ELR (cell line): ENCODE data around the gene RCBTB2.

Source experiments
- DNase-seq: peaks from one replicate; pipeline ENCODE4 v3.0.0-alpha.2; 2015; ENCODE audit warnings: low read depth

The RCBTB2 gene

DNA sequence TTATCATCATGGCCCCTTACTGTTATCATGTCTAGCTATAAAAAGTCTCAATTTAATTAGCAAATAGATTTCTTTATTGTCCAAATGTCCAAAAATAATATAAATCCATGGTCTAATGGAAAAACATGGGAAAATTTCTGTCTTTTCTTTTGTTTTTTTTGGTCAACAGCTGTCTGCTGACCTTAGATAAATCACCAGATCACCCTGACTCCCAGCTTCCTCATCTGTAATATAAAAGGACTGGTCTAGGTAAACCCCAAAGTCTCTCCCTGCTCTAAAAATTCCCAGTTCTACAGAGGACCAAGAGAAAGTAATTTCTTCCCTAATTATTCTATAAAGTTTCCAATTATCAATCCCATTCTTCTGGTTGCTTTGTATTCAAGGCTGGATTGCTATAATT lies 30.7 kb upstream of the RCBTB2 start:
- DNase-seq: no peak

DNA sequence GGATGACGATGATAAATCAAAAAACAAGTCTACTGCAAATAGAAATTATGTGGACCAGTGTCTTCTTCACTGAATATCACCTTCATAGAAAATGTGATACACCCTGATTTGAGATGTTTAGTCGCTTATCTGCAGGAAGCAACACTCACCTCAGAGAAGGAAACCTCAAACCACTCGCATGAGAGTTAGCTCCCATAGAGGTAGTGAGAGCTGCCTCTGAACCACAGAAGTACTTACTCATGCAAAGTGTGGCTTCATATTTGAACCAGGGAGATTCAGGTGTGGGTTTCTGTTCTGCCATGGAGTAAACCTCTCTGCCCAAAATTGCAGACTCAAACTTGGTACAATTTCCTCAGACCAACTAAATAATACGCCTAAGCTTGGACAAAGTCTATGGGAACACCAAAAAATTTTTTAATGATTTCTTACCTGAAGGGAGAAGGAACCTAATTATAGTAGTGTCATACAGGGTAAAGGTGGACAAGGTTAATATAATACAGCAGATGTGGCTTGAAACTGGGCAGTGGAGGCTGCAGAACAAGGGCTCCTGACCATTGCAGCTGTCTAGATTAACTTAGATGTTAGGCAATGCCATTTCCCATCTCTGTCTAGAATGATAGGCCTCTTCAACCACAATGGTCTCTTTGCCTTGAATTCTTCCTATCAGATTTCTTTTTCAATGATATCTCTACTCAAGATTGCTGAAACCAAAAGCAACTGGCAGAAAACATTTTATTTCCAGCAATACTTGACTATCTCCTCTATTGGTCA lies 29.6 kb upstream of the RCBTB2 start:
- peak; percentile 22 for DNase-seq

DNA sequence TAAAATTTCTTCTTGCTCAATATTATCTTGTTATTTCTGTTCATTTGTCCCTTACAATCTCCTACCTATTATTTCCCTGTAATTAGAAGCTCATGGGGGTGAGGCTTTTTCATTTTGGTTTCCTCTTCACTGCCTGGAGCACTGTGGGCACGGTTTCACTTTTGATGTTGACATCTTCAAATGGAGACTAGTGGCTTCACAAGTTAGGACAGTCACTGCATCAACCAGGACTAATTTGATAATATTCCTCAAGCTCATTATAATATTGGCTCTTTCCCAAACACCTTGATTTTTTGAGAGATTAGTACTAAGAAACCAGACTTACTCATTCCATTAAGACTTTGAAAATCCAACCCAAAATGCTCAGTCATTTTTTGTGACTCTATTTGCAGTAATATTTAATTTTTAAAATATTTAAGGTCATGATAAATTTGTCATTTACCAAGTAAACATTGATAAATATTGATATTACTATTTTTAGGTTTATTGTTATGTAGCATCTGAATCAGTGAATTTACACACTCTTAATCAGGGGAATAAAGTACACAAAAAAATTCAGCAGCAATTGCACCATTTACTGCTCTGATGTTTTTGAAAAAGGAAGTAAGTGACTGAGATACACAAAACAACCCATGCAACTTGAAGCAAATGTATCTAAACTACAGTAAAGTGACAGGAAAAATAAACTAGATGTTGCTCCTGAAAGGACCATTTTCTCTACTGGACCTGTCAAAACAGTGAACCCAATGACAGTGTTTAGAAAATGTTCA lies 28.8 kb upstream of the RCBTB2 start:
- no peak for DNase-seq

DNA sequence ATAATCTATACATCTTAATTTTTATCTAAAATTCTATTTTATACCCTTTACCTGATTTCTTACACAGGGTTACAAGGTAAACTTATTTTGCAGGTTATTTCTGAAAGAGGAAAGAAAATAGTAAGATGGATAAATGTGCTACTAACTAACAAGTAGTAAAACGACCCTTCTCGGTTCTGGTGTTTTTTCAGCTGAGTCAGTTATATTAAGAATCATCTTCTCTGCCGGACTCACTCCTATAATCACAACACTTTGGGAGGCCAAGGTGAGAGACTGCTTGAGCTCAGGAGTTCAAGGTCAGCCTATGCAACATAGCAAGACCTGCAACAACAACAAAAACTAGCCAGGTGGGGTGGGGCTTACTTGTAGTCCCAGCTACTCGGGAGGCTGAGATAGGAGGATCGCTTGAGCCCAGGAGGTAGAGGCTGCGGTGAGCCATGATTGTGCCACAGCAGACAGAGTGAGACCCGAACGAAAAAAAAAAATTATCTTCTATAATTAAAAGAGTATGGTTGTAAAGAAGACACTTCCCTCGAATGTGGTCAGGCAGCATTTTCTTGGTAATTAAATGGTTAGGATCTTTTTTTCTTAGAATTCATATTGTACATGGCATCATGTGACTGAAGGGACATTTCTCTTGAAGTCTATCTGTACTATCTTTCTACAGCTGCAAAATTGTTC lies 27.9 kb upstream of the RCBTB2 start:
- DNase-seq: no peak

DNA sequence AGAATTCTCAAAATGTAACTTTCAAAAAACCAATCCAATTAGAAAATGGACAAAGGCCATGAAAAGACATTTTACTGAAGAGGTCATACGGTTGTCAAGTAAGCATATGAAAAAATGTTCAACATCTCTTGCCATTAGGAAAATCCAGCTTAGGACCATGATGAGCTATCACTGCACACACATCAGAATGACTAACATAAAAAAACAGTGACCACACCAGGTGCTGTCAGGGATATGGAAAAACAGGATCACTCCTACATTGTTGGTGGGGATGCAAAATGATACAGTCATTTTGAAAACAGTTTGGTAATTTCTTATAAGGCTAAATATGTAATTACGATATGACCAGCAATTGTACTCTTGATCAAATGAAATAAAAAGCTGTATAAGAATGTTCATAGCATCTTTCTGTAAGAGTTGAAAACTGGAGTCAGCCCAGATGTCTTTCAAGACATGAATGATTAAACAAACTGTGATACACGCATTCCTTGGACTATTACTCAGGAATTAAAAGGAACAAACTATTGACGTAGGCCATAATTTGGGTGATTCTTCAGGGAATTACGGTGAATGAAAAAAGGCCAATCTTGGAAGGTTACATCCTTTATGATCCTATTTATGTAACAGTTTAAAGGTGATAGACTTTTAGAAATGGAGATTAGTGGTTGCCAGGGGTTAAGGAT lies 26.9 kb upstream of the RCBTB2 start:
- peak; percentile 76 for DNase-seq

DNA sequence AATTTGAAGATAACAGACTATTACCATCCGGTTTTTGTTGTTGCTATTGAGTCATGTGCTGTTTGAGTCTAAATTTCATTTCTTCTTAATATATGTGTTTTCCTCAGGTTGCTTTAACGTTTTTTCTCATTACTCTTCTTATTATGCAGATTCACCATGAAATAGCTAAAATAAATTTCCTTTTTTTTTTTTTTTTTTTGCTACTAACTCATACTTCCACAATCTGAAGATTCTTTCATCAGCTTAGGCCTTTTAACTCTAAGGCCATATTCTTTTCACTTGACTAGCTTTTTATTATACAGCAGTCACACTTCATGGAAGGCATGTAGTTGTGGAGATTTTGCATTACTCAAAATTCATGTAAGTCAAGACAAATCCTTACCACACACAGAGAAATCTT lies 23.9 kb upstream of the RCBTB2 start:
- DNase-seq: no peak

DNA sequence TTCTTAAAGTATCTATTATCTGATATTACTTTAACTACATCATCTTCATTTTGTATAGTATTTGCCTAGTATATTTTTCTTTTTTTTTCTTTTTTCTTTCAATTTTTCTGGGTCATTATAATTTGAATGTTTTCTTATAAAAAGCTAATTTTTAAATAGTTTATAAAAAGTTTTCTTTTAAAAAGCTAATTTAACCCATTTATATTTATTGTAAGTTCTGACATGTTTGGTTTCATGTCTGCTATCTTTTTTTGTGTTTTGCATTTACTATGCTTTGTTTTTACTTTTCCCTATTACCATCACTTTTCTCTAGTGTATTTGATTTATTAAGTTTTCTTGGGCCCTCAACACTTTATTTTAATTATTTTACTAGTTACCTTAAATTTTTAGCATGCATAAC lies 22.6 kb upstream of the RCBTB2 start:
- no peak for DNase-seq

DNA sequence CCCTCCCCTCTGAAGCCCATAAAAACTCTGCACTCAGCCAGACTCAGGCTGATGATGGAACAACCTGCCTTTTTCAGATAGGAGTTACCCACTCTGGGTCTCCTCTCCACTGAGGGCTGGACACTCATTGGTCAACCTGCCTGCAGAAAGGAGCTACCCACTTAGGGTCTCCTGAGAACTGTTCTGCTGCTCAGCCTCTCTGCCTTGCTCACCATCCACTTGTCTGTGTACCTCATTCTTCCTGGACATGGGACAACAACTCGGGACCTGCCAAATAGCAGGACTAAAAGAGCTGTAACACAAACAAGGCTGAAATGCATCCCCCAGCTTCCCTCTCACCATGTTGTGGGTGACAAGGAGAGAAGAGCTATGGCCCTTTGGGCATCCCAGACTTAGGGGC lies 18.4 kb upstream of the RCBTB2 start:
- no peak for DNase-seq

DNA sequence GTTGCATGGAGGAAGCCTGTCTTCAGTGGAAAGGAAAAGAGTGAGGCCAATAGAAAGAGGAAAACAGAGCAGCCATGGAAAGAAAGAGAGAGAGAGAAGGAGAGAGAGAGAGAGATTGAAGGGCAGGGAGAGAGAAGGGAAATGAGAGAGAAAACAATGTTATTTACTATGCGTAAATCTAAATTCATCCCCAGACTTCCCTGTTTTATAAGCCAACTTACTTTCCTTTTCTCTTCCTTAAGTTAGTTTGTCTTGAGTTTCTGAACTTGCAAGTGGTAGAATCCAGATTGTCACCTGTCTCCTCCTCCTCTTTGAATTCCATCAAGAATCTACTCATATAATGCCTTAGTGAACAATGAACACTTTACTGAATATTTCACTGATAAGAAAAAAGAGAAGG lies 16.8 kb upstream of the RCBTB2 start:
- no peak for DNase-seq

DNA sequence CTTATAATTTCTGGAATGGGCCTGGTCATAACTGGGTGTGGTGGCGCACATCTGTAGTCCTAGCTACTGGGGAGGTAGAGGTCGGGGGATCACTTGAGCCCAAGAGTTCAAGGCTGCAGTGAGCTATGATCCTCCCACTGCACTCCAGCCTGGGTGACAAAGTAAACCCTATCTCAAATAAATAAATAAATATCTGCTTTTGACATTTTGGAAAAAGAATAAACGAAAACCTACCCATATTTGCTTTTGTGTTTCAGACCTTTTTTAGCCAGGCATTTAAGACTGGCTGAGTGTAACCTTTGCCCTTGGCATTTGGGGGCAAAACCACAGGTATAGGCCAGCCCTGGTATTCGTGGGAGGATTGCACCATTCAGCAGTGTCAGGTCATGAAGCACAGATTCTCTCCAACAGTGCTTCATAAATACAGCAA lies 14.8 kb upstream of the RCBTB2 start:
- no peak for DNase-seq

DNA sequence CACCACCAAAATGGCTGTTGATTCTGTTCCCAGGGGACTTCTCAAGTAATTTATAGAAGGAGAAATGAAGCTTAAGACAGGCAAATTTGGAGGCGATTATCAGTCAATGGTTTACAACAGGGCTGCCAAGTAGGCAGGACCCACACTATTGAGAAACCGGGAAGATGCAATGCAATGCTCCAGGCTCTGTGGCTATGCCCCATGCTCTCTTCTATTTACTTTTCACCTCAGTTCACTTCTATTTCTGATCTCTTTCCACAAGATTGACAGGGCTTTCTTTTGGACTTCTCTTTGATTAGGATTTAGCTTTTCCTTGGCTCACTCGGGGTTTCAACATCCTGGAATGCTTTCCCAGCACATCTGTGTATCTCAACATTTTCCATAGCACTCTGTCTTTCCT lies 12.7 kb upstream of the RCBTB2 start:
- DNase-seq: no peak

DNA sequence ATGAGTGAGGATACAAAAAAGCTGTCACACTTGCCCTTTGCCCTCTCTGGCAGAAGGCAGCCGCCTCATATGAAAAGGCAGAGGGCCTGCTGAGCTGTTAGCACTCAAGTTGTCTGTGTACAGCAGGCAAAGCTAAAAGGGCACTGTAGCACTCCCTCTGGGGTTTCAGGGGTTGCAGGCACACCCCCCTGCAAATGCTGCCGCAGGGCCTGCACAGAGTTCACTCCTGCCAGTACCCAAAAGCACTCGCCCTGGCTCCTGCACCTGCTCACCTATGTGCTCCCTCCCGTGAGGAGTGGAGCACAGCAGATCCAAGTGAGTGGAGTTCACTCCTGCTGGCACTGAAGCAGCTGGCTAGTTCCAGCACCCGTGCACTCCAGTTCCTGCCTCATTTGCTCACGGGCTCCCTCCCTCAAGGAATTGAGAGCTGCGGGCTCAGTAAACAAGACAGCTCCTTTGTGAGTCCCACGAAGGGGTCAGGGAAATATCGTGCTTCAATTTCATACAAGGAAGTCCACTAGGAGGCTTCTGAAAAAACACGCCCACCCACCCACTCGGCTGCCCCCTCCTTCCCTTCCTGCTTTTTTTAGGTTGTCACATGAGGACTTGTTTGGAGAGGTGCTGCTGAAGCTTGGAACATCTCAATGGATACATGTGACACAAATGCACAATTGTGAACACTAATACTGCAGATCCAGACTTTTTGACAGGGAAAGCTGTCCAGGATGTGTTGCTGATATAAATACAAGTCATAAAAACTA lies 9.9 kb upstream of the RCBTB2 start:
- DNase-seq: peak; percentile 5

DNA sequence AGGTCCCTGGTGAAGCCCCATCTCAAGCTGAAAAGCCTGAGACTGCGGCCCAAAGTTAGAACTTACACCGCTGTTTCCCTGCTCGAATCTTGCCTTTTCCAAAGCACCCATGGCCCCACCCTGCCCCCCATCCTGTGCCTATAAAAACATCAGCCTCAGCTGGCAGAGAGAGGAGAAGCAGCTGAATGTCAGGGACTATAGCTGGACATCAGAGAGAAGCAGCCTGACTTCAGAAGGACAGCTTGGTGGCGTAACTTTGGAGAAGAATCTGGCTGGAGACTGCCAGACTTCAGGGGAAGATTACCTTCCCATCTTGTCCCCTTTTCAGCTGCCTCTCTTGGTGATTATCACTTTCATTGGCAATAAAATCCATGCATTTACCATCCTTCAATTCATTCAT lies 9.3 kb upstream of the RCBTB2 start:
- no peak for DNase-seq

DNA sequence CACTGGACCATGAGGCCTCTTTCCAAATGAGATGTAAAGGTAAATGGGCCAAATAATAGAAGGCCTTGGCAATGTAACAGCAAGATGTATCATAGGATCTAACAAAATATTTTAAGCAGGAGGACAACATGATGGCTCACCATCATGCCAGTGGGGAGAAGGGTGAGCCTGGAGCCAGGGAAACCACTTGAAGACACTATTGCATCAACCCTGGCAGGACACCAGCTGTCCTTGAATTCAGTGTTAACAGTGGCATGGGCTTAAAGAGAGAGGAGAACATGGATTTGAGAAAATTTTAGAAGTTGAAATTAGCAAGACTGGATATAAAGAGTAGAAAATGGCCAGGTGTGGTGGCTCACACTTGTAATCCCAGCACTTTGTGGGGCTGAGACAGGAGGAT lies 6.7 kb upstream of the RCBTB2 start:
- DNase-seq: no peak

DNA sequence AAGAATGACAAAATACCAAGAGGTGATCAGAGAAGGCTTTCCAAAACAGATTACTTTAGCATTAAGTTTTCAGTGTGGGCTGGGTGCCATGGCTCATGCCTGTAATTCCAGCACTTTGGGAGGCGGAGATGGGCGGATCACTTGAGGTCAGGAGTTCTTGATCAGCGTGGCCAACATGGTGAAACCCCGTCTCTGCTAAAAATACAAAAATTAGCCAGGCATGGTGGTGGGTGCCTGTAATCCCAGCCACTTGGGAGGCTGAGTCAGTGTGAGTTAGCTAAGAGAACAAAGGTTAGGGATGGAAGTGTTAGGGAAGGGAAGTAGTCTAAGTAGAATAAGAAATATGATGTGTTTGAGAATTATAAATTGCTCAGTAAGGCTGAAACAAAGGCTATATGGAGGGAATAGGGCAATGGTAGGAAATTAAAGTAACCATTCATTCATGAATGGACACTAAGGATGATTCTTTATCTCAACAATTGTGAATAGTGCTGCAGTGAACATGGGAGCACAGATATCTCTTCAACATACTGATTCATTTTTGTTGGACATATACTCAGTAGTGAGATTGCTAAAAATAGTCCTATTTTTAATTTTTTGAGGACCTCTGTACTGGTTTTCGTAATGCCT lies 3.9 kb upstream of the RCBTB2 start:
- DNase-seq: no peak

DNA sequence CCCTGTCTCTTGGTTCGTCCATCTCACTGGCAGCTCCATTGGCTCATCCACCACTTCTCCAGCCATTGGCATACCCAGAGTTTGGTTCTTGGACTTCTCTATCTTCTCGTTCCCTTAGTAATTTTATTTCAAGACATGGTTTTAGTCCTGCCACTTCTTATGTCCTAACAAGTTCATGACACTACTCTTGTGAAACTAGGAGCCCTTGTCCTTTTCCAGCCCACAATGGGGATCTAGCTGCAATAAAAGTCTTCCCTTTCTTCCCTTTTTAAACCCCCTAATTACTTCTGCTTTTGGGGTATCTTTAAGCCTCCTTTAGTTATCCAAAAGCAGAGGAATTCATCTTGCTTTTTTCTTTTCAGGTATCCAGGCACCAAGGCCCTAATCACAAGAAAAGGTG lies 2.9 kb upstream of the RCBTB2 start:
- no peak for DNase-seq

DNA sequence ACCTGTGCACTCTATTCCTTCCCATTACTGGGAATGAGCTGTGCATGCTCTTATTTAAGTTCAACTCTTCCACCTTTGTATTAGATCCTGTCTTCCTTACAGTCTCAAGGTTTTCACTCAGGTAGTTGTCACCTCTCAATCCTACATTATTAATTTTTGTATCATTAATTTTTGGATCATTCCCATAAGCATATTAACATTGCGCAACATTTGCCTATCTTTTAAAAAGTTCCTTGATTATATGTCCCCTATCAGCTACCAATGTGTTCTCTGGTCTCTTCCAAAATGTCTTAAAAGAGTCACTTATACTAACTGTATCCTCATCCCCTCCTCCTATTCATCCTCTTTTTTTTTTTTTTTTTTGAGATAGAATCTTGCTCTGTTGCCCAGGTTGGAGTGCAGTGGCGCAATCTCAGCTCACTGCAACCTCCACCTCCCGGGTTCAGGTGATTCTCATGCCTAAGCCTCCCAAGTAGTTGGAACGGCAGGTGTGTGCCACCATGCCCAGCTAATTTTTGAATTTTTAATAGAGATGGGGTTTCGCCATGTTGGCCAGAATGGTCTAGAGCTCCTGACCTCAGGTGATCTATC lies 2.1 kb upstream of the RCBTB2 start:
- no peak for DNase-seq

DNA sequence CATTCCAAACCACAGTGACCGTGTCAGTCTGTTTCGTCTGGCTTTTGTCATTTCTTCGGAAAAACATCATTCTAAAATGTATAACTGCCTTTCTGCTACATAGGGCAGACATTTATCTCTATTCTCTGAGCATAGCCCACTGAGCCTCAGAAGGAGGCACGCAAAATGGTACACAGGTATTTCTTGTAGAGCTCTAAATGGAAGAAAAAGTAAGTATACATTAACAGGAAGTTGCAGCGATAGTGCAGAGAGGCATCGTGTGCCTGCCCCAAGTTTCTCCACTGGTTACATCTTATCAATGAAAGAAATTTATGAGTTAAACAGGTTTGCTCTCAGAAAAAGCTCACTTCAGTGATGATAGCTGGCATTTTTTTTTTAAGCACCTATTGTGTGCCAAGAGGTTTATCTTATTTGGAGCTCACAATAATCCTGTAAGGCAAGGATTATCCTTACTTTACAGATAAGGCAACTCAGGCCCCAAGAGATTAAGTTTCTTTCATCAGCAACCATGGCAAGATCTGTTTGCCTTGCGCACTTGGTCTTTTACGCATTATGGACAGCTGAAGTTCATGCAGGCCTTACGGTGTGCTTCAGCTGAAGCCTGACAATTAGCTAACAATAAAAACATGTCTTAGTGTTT lies 1.2 kb upstream of the RCBTB2 start:
- no peak for DNase-seq

DNA sequence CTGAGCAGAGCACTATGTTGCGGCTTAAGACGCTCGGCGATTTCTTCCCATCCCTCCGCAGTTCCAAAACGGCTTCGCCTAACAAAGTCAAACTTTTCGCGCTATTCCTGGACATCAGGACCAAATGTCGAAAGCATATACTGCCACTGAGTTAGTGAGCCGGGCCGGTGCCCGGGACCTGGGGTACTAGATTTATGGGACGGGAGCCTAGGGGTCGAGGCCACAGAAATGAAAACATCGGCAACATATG lies 699 bp downstream of the RCBTB2 start:
- DNase-seq: peak; percentile 61

DNA sequence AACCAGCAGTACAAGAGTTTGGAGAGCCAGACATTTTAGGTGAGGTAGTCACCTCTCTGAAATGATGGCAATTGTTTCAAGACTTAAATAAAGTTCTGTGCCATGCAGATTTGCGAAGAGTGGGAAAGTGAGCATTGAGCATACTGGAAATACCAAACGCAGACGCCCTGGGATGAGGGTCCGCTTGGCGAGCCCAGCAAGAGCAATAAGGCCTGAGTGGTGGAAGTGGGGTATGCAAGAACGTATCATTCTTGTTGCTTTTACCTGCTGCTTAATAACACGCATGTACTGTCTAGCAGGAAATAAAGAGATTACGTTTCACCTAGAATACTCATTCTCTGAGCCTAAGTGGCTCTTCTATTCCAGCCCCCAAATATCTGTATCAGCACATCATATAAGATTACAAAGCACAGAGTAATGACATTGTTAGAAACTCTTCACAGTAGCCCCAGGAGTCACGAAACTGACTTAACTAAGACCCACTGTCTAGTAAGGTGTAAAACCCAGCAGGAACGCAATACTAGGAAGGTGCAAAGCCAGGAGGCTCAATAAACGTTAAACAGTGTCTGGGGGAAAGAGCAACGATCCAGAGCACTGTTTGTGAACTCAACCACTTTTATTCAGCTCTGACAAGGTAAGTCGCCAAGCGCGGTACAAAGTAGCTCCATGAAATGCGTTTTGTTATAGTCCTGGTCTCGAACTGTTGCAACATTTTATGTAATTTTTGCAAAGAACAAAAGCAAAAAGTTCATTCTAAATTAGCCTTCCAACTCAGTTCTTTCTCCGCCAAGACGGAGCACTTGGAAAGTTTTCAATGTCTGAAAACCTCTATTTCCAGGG lies 1.2 kb downstream of the RCBTB2 start:
- DNase-seq: no peak
